Germinal center (tissue), 1 donor: Measurements from ENCODE around the gene KLHDC10.
"Not testable (repeated sequence)": the region's sequence is repeated elsewhere in the genome, so short reads cannot be mapped to it uniquely, and the experiment has no call there.

Source experiments
- DNase-seq: peaks from one replicate; pipeline ENCODE4 v3.0.0; 2012; ENCODE audit warnings: mixed read lengths, low spot score

The KLHDC10 gene

GRCh38 chr7:130154501-130155317 is 84.4 kb downstream of the KLHDC10 start:
- no peak for DNase-seq

GRCh38 chr7:130156140-130156539 is 85.8 kb downstream of the KLHDC10 start:
- no peak for DNase-seq

- DNase-seq = no peak
Measured at GRCh38 chr7:130157700-130158099, 87.4 kb downstream of the KLHDC10 start.

GRCh38 chr7:130160023-130160422 is 89.7 kb downstream of the KLHDC10 start:
- no peak for DNase-seq

GRCh38 chr7:130160455-130160854 is 90.1 kb downstream of the KLHDC10 start:
- no peak for DNase-seq

- DNase-seq = no peak
Measured at GRCh38 chr7:130162196-130162595, 91.9 kb downstream of the KLHDC10 start.

GRCh38 chr7:130174237-130174959 is 104.1 kb downstream of the KLHDC10 start:
- no peak for DNase-seq

GRCh38 chr7:130178251-130178650 is 107.9 kb downstream of the KLHDC10 start:
- DNase-seq = no peak

- DNase-seq = no peak
Measured at GRCh38 chr7:130179631-130180030, 109.3 kb downstream of the KLHDC10 start.

- DNase-seq = no peak
Measured at GRCh38 chr7:130180571-130181262, 110.4 kb downstream of the KLHDC10 start.

GRCh38 chr7:130181263-130181605 is 110.9 kb downstream of the KLHDC10 start:
- no peak for DNase-seq

- DNase-seq = no peak
Measured at GRCh38 chr7:130182990-130183389, 112.7 kb downstream of the KLHDC10 start.

- DNase-seq = not testable (repeated sequence)
Measured at GRCh38 chr7:130184349-130184748, 114.0 kb downstream of the KLHDC10 start.
